Measurements from ENCODE around the gene RNF11.

The RNF11 gene

DNA sequence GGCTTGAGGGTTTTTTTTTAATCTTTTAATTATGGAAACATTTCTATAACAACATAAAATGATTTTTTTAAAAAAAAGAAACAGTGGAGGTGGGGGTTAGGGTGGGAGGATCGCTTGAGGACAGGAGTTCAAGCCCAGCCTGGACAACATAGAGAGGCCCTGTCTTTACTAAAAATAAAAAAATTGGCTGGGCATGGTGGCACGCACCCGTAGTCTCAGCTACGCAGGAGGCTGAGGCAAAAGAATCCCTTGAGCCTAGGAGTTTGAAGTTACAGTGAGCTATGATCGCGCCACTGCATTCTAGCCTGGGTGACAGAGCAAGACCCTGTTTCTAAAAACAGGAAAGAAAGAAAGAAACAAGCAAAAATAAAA is 32.2 kb upstream of the RNF11 start:
- no peak for ATAC-seq
- TF ChIP-seq CSDC2 (CRISPR knock-in tag; IDR thresholded peaks at IDR 0.05) (no peak), ZNF70 (CRISPR knock-in tag; IDR thresholded peaks at IDR 0.05) (no peak), ZNF8 (CRISPR knock-in tag; IDR thresholded peaks at IDR 0.05) (no peak), ZNF565 (CRISPR knock-in tag; conservative IDR thresholded peaks at IDR 0.05; ENCODE audit: low read depth) (no peak), TCF4 (CRISPR knock-in tag; IDR thresholded peaks at IDR 0.05; ENCODE audit: borderline replicate concordance) (no peak), SNAI2 (CRISPR knock-in tag; IDR thresholded peaks at IDR 0.05) (no peak), ZFP3 (CRISPR knock-in tag; IDR thresholded peaks at IDR 0.05) (no peak), TOX (CRISPR knock-in tag; IDR thresholded peaks at IDR 0.05; ENCODE audit: borderline replicate concordance) (no peak), ZFP30 (CRISPR knock-in tag; IDR thresholded peaks at IDR 0.05) (no peak), PPARA (CRISPR knock-in tag; IDR thresholded peaks at IDR 0.05; ENCODE audit: borderline replicate concordance) (no peak), RARB (CRISPR knock-in tag; IDR thresholded peaks at IDR 0.05) (no peak)
- TF ChIP-seq, protein P1, sequence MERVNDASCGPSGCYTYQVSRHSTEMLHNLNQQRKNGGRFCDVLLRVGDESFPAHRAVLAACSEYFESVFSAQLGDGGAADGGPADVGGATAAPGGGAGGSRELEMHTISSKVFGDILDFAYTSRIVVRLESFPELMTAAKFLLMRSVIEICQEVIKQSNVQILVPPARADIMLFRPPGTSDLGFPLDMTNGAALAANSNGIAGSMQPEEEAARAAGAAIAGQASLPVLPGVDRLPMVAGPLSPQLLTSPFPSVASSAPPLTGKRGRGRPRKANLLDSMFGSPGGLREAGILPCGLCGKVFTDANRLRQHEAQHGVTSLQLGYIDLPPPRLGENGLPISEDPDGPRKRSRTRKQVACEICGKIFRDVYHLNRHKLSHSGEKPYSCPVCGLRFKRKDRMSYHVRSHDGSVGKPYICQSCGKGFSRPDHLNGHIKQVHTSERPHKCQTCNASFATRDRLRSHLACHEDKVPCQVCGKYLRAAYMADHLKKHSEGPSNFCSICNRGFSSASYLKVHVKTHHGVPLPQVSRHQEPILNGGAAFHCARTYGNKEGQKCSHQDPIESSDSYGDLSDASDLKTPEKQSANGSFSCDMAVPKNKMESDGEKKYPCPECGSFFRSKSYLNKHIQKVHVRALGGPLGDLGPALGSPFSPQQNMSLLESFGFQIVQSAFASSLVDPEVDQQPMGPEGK (CRISPR knock-in tag; IDR thresholded peaks at IDR 0.05; ENCODE audit: borderline replicate concordance) = no peak
- TF ChIP-seq, protein P2, sequence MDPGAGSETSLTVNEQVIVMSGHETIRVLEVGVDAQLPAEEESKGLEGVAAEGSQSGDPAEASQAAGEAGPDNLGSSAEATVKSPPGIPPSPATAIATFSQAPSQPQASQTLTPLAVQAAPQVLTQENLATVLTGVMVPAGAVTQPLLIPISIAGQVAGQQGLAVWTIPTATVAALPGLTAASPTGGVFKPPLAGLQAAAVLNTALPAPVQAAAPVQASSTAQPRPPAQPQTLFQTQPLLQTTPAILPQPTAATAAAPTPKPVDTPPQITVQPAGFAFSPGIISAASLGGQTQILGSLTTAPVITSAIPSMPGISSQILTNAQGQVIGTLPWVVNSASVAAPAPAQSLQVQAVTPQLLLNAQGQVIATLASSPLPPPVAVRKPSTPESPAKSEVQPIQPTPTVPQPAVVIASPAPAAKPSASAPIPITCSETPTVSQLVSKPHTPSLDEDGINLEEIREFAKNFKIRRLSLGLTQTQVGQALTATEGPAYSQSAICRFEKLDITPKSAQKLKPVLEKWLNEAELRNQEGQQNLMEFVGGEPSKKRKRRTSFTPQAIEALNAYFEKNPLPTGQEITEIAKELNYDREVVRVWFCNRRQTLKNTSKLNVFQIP (CRISPR knock-in tag; IDR thresholded peaks at IDR 0.05; ENCODE audit: borderline replicate concordance, low read depth) = no peak
- TF ChIP-seq, protein P3, sequence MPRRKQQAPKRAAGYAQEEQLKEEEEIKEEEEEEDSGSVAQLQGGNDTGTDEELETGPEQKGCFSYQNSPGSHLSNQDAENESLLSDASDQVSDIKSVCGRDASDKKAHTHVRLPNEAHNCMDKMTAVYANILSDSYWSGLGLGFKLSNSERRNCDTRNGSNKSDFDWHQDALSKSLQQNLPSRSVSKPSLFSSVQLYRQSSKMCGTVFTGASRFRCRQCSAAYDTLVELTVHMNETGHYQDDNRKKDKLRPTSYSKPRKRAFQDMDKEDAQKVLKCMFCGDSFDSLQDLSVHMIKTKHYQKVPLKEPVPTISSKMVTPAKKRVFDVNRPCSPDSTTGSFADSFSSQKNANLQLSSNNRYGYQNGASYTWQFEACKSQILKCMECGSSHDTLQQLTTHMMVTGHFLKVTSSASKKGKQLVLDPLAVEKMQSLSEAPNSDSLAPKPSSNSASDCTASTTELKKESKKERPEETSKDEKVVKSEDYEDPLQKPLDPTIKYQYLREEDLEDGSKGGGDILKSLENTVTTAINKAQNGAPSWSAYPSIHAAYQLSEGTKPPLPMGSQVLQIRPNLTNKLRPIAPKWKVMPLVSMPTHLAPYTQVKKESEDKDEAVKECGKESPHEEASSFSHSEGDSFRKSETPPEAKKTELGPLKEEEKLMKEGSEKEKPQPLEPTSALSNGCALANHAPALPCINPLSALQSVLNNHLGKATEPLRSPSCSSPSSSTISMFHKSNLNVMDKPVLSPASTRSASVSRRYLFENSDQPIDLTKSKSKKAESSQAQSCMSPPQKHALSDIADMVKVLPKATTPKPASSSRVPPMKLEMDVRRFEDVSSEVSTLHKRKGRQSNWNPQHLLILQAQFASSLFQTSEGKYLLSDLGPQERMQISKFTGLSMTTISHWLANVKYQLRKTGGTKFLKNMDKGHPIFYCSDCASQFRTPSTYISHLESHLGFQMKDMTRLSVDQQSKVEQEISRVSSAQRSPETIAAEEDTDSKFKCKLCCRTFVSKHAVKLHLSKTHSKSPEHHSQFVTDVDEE (CRISPR knock-in tag; IDR thresholded peaks at IDR 0.05) = no peak
- TF ChIP-seq, protein P4, sequence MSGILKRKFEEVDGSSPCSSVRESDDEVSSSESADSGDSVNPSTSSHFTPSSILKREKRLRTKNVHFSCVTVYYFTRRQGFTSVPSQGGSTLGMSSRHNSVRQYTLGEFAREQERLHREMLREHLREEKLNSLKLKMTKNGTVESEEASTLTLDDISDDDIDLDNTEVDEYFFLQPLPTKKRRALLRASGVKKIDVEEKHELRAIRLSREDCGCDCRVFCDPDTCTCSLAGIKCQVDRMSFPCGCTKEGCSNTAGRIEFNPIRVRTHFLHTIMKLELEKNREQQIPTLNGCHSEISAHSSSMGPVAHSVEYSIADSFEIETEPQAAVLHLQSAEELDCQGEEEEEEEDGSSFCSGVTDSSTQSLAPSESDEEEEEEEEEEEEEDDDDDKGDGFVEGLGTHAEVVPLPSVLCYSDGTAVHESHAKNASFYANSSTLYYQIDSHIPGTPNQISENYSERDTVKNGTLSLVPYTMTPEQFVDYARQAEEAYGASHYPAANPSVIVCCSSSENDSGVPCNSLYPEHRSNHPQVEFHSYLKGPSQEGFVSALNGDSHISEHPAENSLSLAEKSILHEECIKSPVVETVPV (CRISPR knock-in tag; IDR thresholded peaks at IDR 0.05) = no peak

DNA sequence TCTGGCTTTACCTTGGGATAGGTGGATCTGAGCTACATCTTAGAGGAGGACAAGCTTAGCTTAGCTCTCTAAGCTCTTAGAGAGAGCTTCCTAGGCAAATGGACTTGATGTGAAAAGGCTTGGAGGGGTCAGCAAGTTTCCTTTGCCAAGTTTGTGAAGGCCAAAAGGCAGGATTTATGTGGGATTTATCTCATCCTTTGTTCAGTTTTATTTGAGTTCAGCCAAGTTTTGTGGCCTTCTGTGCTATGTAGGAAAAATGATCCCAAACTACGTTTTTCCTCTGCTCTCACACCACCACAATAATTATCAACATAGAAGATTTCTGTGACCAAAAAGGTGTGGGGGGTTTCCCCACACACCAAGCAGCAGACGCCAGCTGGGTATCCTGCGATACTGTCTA is 26.0 kb upstream of the RNF11 start:
- TF ChIP-seq CSDC2 (CRISPR knock-in tag; IDR thresholded peaks at IDR 0.05) = no peak
- TF ChIP-seq ZFP3 (CRISPR knock-in tag; IDR thresholded peaks at IDR 0.05) = no peak
- TF ChIP-seq ZNF8 (CRISPR knock-in tag; IDR thresholded peaks at IDR 0.05) = no peak
- TF ChIP-seq ISL1 (CRISPR knock-in tag; IDR thresholded peaks at IDR 0.05) = no peak
- no peak for TF ChIP-seq ZFP30 (CRISPR knock-in tag; IDR thresholded peaks at IDR 0.05)
- TF ChIP-seq, protein P5, sequence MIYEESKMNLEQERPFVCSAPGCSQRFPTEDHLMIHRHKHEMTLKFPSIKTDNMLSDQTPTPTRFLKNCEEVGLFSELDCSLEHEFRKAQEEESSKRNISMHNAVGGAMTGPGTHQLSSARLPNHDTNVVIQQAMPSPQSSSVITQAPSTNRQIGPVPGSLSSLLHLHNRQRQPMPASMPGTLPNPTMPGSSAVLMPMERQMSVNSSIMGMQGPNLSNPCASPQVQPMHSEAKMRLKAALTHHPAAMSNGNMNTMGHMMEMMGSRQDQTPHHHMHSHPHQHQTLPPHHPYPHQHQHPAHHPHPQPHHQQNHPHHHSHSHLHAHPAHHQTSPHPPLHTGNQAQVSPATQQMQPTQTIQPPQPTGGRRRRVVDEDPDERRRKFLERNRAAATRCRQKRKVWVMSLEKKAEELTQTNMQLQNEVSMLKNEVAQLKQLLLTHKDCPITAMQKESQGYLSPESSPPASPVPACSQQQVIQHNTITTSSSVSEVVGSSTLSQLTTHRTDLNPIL (CRISPR knock-in tag; IDR thresholded peaks at IDR 0.05; ENCODE audit: low read depth) = no peak
- TF ChIP-seq ZNF565 (CRISPR knock-in tag; conservative IDR thresholded peaks at IDR 0.05; ENCODE audit: low read depth) = no peak
- TF ChIP-seq, protein P3 (CRISPR knock-in tag; IDR thresholded peaks at IDR 0.05) = no peak
- no peak for ATAC-seq

DNA sequence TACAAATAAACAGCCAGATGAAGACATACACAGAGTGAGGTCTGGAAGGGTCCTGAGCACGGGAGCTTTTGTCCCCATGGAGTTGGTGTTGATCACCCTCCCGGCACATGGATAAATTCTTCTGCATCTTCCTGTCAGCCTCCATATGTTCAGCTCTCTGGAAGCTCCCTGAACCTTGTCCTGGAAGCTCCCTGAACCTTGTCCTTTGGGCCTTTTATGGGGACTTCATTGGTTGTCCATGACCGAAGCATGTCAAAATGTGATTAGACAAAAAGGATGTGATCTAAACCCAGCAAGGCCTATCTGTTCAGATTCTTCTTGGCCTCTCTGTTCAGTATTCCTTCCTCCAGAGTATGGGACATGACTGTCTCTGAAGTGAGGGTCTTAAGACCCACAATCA is 25.4 kb upstream of the RNF11 start:
- ATAC-seq = no peak
- TF ChIP-seq RARB (CRISPR knock-in tag; IDR thresholded peaks at IDR 0.05) = no peak
- no peak for TF ChIP-seq TCF4 (CRISPR knock-in tag; IDR thresholded peaks at IDR 0.05; ENCODE audit: borderline replicate concordance)
- no peak for TF ChIP-seq ISL1 (CRISPR knock-in tag; IDR thresholded peaks at IDR 0.05)
- TF ChIP-seq SNAI2 (CRISPR knock-in tag; IDR thresholded peaks at IDR 0.05) = no peak
- TF ChIP-seq, protein P1 (CRISPR knock-in tag; IDR thresholded peaks at IDR 0.05; ENCODE audit: borderline replicate concordance) = no peak
- TF ChIP-seq ZNF565 (CRISPR knock-in tag; conservative IDR thresholded peaks at IDR 0.05; ENCODE audit: low read depth) = no peak
- no peak for TF ChIP-seq ZNF8 (CRISPR knock-in tag; IDR thresholded peaks at IDR 0.05)
- TF ChIP-seq, protein P3 (CRISPR knock-in tag; IDR thresholded peaks at IDR 0.05) = no peak
- TF ChIP-seq BACH2 (CRISPR knock-in tag; IDR thresholded peaks at IDR 0.05; ENCODE audit: borderline replicate concordance) = no peak
- TF ChIP-seq ZNF70 (CRISPR knock-in tag; IDR thresholded peaks at IDR 0.05) = no peak

Data from SK-N-SH treated with all-trans-retinoic acid at 6 μM for 48 hours (cell line).